IPS-15b (cell line): ENCODE data around the gene SRRM2.

Source experiments
- H3K27me3 ChIP-seq: one replicate; pipeline ENCODE4 v1.6.1; 2013; ENCODE audit warnings: low read length; ENCODE audit not compliant: control insufficient read depth, insufficient read depth
- H3K36me3 ChIP-seq: one replicate; pipeline ENCODE4 v1.6.1; 2013; ENCODE audit warnings: low read length; ENCODE audit not compliant: control insufficient read depth, insufficient read depth
- H3K4me1 ChIP-seq: one replicate; pipeline ENCODE4 v1.6.1; 2013; ENCODE audit warnings: mild to moderate bottlenecking, low read length; ENCODE audit not compliant: control insufficient read depth, insufficient read depth
- H3K4me3 ChIP-seq: one replicate; pipeline ENCODE4 v1.5.1; 2013; ENCODE audit warnings: low read depth, low read length
- H3K9ac ChIP-seq: one replicate; pipeline ENCODE4 v1.6.1; 2013; ENCODE audit warnings: low read depth, mild to moderate bottlenecking, low read length
- H3K9me3 ChIP-seq: one replicate; pipeline ENCODE4 v1.6.1; 2013; ENCODE audit warnings: mild to moderate bottlenecking, low read length; ENCODE audit not compliant: control insufficient read depth, insufficient read depth

The SRRM2 gene

GRCh38 chr16:2734844-2735515 lies 17.5 kb upstream of the SRRM2 start:
- no peaks in the 10 kb centered on the region for H3K9me3 ChIP-seq
- no peaks in the 10 kb centered on the region for H3K27me3 ChIP-seq
- H3K9ac ChIP-seq = no peak overlapping the region
- no peaks in the 10 kb centered on the region for H3K4me1 ChIP-seq
- H3K36me3 ChIP-seq = no peaks in the 10 kb centered on the region
- H3K4me3 ChIP-seq = no peak overlapping the region

DNA sequence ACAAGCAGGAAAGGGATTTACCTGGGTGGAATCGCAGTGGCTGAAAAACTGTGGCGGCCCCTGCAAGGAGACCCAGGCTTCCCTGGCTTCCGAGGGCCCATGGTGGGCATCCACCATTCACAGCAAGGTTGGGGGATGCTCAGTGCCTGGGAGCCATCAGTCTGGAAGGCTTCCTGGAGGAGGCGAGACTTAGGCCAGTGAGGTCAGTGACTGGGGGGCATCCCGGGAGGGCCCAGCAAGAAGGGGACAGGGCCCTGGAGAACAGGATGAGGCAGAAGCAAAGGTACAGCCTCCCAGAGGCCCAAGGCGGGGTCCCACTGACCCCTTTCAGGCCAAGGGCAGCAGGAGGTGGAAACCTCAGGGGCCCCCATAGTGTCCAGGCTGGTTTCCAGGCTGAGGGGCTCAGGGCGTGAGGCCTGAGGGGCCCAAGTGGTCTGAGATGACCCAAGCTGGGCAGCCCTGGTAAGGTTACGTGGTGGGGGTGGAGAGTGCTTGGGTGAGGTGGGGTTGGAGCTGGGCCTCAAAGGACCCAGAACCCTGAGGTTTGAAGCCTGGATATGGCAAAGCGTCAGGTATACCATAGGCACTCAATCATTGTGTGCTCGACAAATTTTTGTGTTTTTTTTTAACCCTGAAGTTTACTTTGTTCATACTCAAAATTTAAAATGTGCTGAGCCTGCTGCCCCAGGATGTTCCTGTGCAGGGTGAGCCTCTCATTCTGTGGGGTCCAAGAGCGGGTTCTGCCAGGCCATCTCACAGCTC lies 15.8 kb upstream of the SRRM2 start:
- H3K36me3 ChIP-seq = no peaks in the 10 kb centered on the region
- H3K4me3 ChIP-seq = no peak overlapping the region
- H3K4me1 ChIP-seq = no peaks in the 10 kb centered on the region
- no peak overlapping the region for H3K9ac ChIP-seq
- no peaks in the 10 kb centered on the region for H3K9me3 ChIP-seq
- no peaks in the 10 kb centered on the region for H3K27me3 ChIP-seq

DNA sequence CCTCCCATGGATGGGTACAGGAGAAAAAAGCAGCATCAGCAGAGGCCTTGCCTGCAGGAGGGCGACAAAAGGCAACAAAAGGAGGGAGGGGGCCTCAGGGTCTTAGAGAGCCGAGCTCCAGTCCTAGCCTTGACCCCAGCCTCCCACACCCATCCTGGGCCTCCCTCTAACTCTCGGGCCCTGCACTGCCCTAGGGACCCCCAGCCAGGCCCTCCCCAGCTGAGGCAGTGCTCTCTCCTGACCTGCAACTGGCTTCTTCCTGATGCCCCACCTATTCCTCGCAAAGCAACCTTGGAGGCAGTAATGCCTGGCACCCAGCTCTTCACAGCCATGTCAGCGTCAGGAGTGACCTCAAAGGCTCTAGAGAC lies 15.2 kb upstream of the SRRM2 start:
- Histone ChIP-seq H3K4me1 (no peaks in the 10 kb centered on the region), H3K4me3 (no peak overlapping the region), H3K27me3 (no peaks in the 10 kb centered on the region), H3K9me3 (no peaks in the 10 kb centered on the region), H3K36me3 (no peaks in the 10 kb centered on the region), H3K9ac (no peak overlapping the region)

DNA sequence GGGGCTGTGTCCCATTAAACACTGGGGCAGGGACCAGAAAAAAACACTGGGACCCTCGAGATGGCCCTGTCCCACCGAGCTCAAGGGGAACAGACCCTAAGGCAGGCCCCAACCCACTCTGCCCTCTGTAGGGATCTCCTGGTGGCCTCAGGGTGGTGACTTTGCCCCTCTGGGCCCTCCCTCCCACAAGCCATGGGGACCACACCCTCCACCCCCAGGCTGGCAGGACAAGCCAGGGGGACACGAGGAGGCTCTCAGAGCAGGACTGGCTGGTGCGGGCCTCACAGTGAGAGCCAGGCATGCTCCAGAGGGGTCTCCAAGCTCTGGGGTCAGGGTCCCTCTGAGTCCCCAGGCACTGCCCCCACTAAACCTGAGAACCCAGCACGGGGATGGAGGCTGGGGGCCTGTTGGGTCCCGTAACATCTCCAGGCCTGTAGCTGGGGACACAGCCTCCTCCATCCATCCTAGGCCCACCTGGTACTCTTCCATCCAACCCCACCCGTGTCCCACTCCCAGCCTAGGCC lies 14.5 kb upstream of the SRRM2 start:
- no peak overlapping the region for H3K9ac ChIP-seq
- no peaks in the 10 kb centered on the region for H3K27me3 ChIP-seq
- no peaks in the 10 kb centered on the region for H3K4me1 ChIP-seq
- no peaks in the 10 kb centered on the region for H3K9me3 ChIP-seq
- H3K36me3 ChIP-seq = no peaks in the 10 kb centered on the region
- H3K4me3 ChIP-seq = no peak overlapping the region

GRCh38 chr16:2738615-2739014 lies 13.8 kb upstream of the SRRM2 start:
- no peaks in the 10 kb centered on the region for H3K9me3 ChIP-seq
- no peak overlapping the region for H3K9ac ChIP-seq
- no peak overlapping the region for H3K4me3 ChIP-seq
- no peaks in the 10 kb centered on the region for H3K4me1 ChIP-seq
- H3K27me3 ChIP-seq = no peaks in the 10 kb centered on the region
- H3K36me3 ChIP-seq = no peaks in the 10 kb centered on the region

DNA sequence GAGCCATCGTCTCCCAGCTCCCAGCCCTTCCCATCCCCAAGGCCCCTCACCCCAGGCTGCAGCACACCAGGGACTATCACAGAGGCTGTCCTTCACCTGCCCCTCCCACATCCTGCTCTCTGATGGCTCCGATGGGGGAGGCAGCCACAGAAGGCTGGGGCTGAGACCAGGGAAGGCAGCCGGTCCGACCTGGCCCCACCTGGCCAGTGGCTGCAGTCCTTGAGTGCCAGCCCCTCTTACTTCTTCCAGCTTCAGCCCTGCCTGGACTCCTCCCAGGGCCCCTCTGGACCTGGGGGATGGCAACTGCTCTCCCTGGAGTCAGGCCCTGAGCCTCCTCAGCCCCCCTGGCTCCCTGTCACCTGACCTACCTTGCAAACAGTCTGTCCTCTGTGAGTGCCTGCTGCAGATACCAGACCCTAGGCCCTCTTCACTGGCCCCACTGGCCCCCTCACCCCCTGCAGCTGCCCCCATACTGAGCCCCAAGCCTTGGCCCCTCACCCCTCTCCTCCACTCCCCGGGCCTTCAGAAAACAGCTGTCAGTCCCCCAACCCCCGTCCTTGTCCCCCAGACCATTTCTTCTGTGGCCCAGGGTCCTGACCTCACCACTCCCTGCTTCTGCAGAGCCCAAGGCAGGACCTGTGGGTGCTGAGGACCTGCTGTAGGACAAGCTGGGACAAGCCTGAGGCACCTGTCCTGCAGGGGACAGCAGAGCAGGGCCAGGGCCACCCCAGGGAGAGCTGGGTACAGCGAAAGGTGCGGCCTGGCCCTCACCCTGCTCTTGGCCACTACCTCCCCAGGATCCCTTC lies 12.6 kb upstream of the SRRM2 start:
- Histone ChIP-seq H3K4me1 (no peaks in the 10 kb centered on the region), H3K27me3 (no peaks in the 10 kb centered on the region), H3K4me3 (no peak overlapping the region), H3K9me3 (no peaks in the 10 kb centered on the region), H3K36me3 (no peaks in the 10 kb centered on the region), H3K9ac (no peak overlapping the region)

GRCh38 chr16:2740476-2740875 lies 12.0 kb upstream of the SRRM2 start:
- H3K9ac ChIP-seq = no peak overlapping the region
- no peaks in the 10 kb centered on the region for H3K4me1 ChIP-seq
- no peaks in the 10 kb centered on the region for H3K36me3 ChIP-seq
- H3K4me3 ChIP-seq = no peak overlapping the region
- no peaks in the 10 kb centered on the region for H3K27me3 ChIP-seq
- no peaks in the 10 kb centered on the region for H3K9me3 ChIP-seq

GRCh38 chr16:2741168-2741567 lies 11.3 kb upstream of the SRRM2 start:
- Histone ChIP-seq H3K4me3 (no peak overlapping the region), H3K4me1 (no peaks in the 10 kb centered on the region), H3K9me3 (no peaks in the 10 kb centered on the region), H3K9ac (no peak overlapping the region), H3K27me3 (no peaks in the 10 kb centered on the region), H3K36me3 (no peaks in the 10 kb centered on the region)

- Histone ChIP-seq H3K27me3 (no peaks in the 10 kb centered on the region), H3K4me1 (no peaks in the 10 kb centered on the region), H3K9ac (no peak overlapping the region), H3K36me3 (no peaks in the 10 kb centered on the region), H3K9me3 (no peaks in the 10 kb centered on the region), H3K4me3 (no peak overlapping the region)
Observed at GRCh38 chr16:2742323-2743006, 10.0 kb upstream of the SRRM2 start.

GRCh38 chr16:2743007-2743810 lies 9.2 kb upstream of the SRRM2 start:
- no peak overlapping the region for H3K4me3 ChIP-seq
- H3K9ac ChIP-seq = no peak overlapping the region
- H3K27me3 ChIP-seq = no peaks in the 10 kb centered on the region
- H3K36me3 ChIP-seq = no peaks in the 10 kb centered on the region
- no peaks in the 10 kb centered on the region for H3K4me1 ChIP-seq
- no peaks in the 10 kb centered on the region for H3K9me3 ChIP-seq

GRCh38 chr16:2744711-2745110 lies 7.7 kb upstream of the SRRM2 start:
- H3K9me3 ChIP-seq = no peaks in the 10 kb centered on the region
- no peak overlapping the region for H3K4me3 ChIP-seq
- no peaks in the 10 kb centered on the region for H3K4me1 ChIP-seq
- H3K27me3 ChIP-seq = no peaks in the 10 kb centered on the region
- H3K36me3 ChIP-seq = peaks cover 2% of the 10 kb centered on the region
- H3K9ac ChIP-seq = no peak overlapping the region
